ENCODE data around the gene BGN. TPM values are rescaled to one million over a fixed set of nuclear protein-coding genes. Genes with fewer than 3 reads are reported as not detected.

Gene BGN
- total and polyA plus RNA-seq, 10 donors: 37.1 to 370 (median 234) TPM

GRCh38 chrX:153446636-153446936 is 48.2 kb upstream of the BGN start:
- H3K9me3 ChIP-seq: no peaks in the 10 kb centered on the region
- no peak overlapping the region for H3K27ac ChIP-seq
- WGBS, 5 donors: 72 to 81% (median 79%) methylated on average over 5 to 10 of the region's 10 CpGs; no CpG with 5 or more reads in 1 of the 5 donors
- H3K36me3 ChIP-seq: peaks cover 0 to 43% (median 5%) of the 10 kb centered on the region in 6 donors
- no peak for DNase-seq
- TF ChIP-seq CTCF (IDR thresholded peaks at IDR 0.05 in 8 of 11, conservative IDR thresholded peaks at IDR 0.05 in 3 of 11): no peak
- TF ChIP-seq POLR2A (IDR thresholded peaks at IDR 0.05): no peak
- no peak for TF ChIP-seq POLR2AphosphoS5 (IDR thresholded peaks at IDR 0.05)
- H3K27me3 ChIP-seq (replicated peaks in 1 of 7): no peaks in the 10 kb centered on the region
- no peak overlapping the region for H3K4me3 ChIP-seq
- no peaks in the 10 kb centered on the region for H3K4me1 ChIP-seq
- intact Hi-C loops (cut with DNase I; ENCODE audit: low total_unique reads): no loop called here

- H3K27ac ChIP-seq: no peak overlapping the region
- intact Hi-C loops (cut with DNase I; ENCODE audit: low total_unique reads): no loop called here
- H3K36me3 ChIP-seq: peaks cover 0 to 48% (median 6%) of the 10 kb centered on the region in 6 donors
- 70 to 94% (median 90%) methylated on average over 2 to 17 of the region's 17 CpGs for WGBS, 5 donors
- DNase-seq: peak; percentile 76
- no peaks in the 10 kb centered on the region for H3K4me1 ChIP-seq
- TF ChIP-seq POLR2A (IDR thresholded peaks at IDR 0.05): no peak
- TF ChIP-seq CTCF (IDR thresholded peaks at IDR 0.05 in 8 of 11, conservative IDR thresholded peaks at IDR 0.05 in 3 of 11): no peak
- TF ChIP-seq POLR2AphosphoS5 (IDR thresholded peaks at IDR 0.05): no peak
- H3K4me3 ChIP-seq: no peak overlapping the region
- no peaks in the 10 kb centered on the region for H3K27me3 ChIP-seq (replicated peaks in 1 of 7)
- no peaks in the 10 kb centered on the region for H3K9me3 ChIP-seq
Measured at GRCh38 chrX:153446950-153447580, 47.7 kb upstream of the BGN start.

GRCh38 chrX:153447581-153447960 is 47.2 kb upstream of the BGN start:
- H3K27me3 ChIP-seq (replicated peaks in 1 of 7): no peaks in the 10 kb centered on the region
- no peak for DNase-seq
- no peaks in the 10 kb centered on the region for H3K4me1 ChIP-seq
- no peak for TF ChIP-seq CTCF (IDR thresholded peaks at IDR 0.05 in 8 of 11, conservative IDR thresholded peaks at IDR 0.05 in 3 of 11)
- TF ChIP-seq POLR2AphosphoS5 (IDR thresholded peaks at IDR 0.05): no peak
- TF ChIP-seq POLR2A (IDR thresholded peaks at IDR 0.05): no peak
- no peaks in the 10 kb centered on the region for H3K9me3 ChIP-seq
- H3K4me3 ChIP-seq: no peak overlapping the region
- intact Hi-C loops (cut with DNase I; ENCODE audit: low total_unique reads): no loop called here
- H3K27ac ChIP-seq: no peak overlapping the region
- peaks cover 0 to 49% (median 6%) of the 10 kb centered on the region in 6 donors for H3K36me3 ChIP-seq
- 85 to 94% (median 90%) methylated on average over 3 to 8 of the region's 8 CpGs for WGBS, 5 donors

GRCh38 chrX:153448556-153449367 is 46.0 kb upstream of the BGN start:
- WGBS, 5 donors: 83 to 96% (median 95%) methylated on average over 8 to 21 of the region's 21 CpGs
- Histone ChIP-seq H3K4me3 (no peak overlapping the region), H3K4me1 (no peaks in the 10 kb centered on the region), H3K27ac (no peak overlapping the region), H3K9me3 (no peaks in the 10 kb centered on the region), H3K36me3 (peaks cover 0 to 53% (median 6%) of the 10 kb centered on the region in 6 donors), H3K27me3 (replicated peaks in 1 of 7) (no peaks in the 10 kb centered on the region)
- no peak for DNase-seq
- TF ChIP-seq CTCF (IDR thresholded peaks at IDR 0.05 in 8 of 11, conservative IDR thresholded peaks at IDR 0.05 in 3 of 11) (no peak), POLR2A (IDR thresholded peaks at IDR 0.05) (no peak), POLR2AphosphoS5 (IDR thresholded peaks at IDR 0.05) (no peak)
- intact Hi-C loops (cut with DNase I; ENCODE audit: low total_unique reads): no loop called here

Measured in spleen (tissue), 11 donors.